ENCODE results near the gene STC2. TPM values are rescaled to one million over a fixed set of nuclear protein-coding genes. Genes with fewer than 3 reads are reported as not detected.

STC2 gene
- total and polyA plus RNA-seq, 7 donors = 3.3 to 40.7 (median 13.7) TPM; not detected in 2

GRCh38 chr5:173352366-173353349, 24.4 kb upstream of the STC2 start:
- DNase-seq = no peak
- Histone ChIP-seq H3K36me3 (no peaks in the 10 kb centered on the region), H3K9me3 (no peaks in the 10 kb centered on the region), H3K27ac (no peak overlapping the region), H3K4me3 (no peak overlapping the region), H3K27me3 (no peaks in the 10 kb centered on the region), H3K4me1 (no peaks in the 10 kb centered on the region)
- no peak for TF ChIP-seq EP300 (IDR thresholded peaks at IDR 0.05)
- no peak for TF ChIP-seq CTCF (IDR thresholded peaks at IDR 0.05)
- no peak for TF ChIP-seq POLR2A (IDR thresholded peaks at IDR 0.05)
- no peak for TF ChIP-seq POLR2AphosphoS5 (IDR thresholded peaks at IDR 0.05)
- intact Hi-C loops (cut with DNase I) = no loop called here
- 80% methylated on average over 24 of the region's 24 CpGs for WGBS, 2 donors

- Histone ChIP-seq H3K4me1 (no peaks in the 10 kb centered on the region), H3K9me3 (no peaks in the 10 kb centered on the region), H3K4me3 (no peak overlapping the region), H3K27me3 (no peaks in the 10 kb centered on the region), H3K27ac (no peak overlapping the region), H3K36me3 (no peaks in the 10 kb centered on the region)
- intact Hi-C loops (cut with DNase I) = no loop called here
- TF ChIP-seq EP300 (IDR thresholded peaks at IDR 0.05) (no peak), CTCF (IDR thresholded peaks at IDR 0.05) (no peak), POLR2AphosphoS5 (IDR thresholded peaks at IDR 0.05) (no peak), POLR2A (IDR thresholded peaks at IDR 0.05) (no peak)
- DNase-seq = no peak
- 83 to 89% methylated on average over 13 of the region's 13 CpGs for WGBS, 2 donors
Observed at GRCh38 chr5:173342813-173343755, 14.9 kb upstream of the STC2 start.

GRCh38 chr5:173341961-173342430, 13.8 kb upstream of the STC2 start:
- H3K4me3 ChIP-seq = no peak overlapping the region
- DNase-seq = no peak
- no peaks in the 10 kb centered on the region for H3K27me3 ChIP-seq
- 54 to 67% methylated on average over 7 of the region's 7 CpGs for WGBS, 2 donors
- H3K9me3 ChIP-seq = no peaks in the 10 kb centered on the region
- H3K27ac ChIP-seq = no peak overlapping the region
- TF ChIP-seq CTCF (IDR thresholded peaks at IDR 0.05) = no peak
- no peak for TF ChIP-seq POLR2AphosphoS5 (IDR thresholded peaks at IDR 0.05)
- no peak for TF ChIP-seq EP300 (IDR thresholded peaks at IDR 0.05)
- TF ChIP-seq POLR2A (IDR thresholded peaks at IDR 0.05) = no peak
- H3K36me3 ChIP-seq = no peaks in the 10 kb centered on the region
- intact Hi-C loops (cut with DNase I) = no loop called here
- no peaks in the 10 kb centered on the region for H3K4me1 ChIP-seq

GRCh38 chr5:173340984-173341383, 12.8 kb upstream of the STC2 start:
- no peaks in the 10 kb centered on the region for H3K4me1 ChIP-seq
- H3K27me3 ChIP-seq = no peaks in the 10 kb centered on the region
- DNase-seq = no peak
- TF ChIP-seq POLR2AphosphoS5 (IDR thresholded peaks at IDR 0.05) (no peak), EP300 (IDR thresholded peaks at IDR 0.05) (no peak), CTCF (IDR thresholded peaks at IDR 0.05) (no peak), POLR2A (IDR thresholded peaks at IDR 0.05) (no peak)
- H3K9me3 ChIP-seq = no peaks in the 10 kb centered on the region
- no peaks in the 10 kb centered on the region for H3K36me3 ChIP-seq
- no peak overlapping the region for H3K27ac ChIP-seq
- no peak overlapping the region for H3K4me3 ChIP-seq
- 58 to 73% methylated on average over 6 of the region's 6 CpGs for WGBS, 2 donors
- intact Hi-C loops (cut with DNase I) = no loop called here

All from sigmoid colon (tissue), 7 donors.